Endodermal cell (in vitro differentiated cells): ENCODE data around the gene CCL23. TPM values are rescaled to one million over a fixed set of nuclear protein-coding genes. Genes with fewer than 3 reads are reported as not detected.
A peak's percentile ranks its signal among the peaks of the same experiment; 100 is the strongest.

Source experiments
- DNase-seq: peaks from one replicate; pipeline ENCODE4 v3.0.0-alpha.2; 2017
- H3K27ac ChIP-seq: 2 replicates; pipeline ENCODE4 v1.5.1; 2013; ENCODE audit warnings: mild to moderate bottlenecking, low read depth, low read length, moderate library complexity
- H3K27me3 ChIP-seq: 2 replicates; pipeline ENCODE4 v1.6.1; 2013; ENCODE audit warnings: mild to moderate bottlenecking, low read length, moderate library complexity; ENCODE audit not compliant: insufficient read depth, control insufficient read depth, poor library complexity, severe bottlenecking
- H3K36me3 ChIP-seq: 2 replicates; pipeline ENCODE4 v1.7.0; 2013; ENCODE audit warnings: mild to moderate bottlenecking, low read length, moderate library complexity; ENCODE audit not compliant: control insufficient read depth, insufficient read depth
- H3K4me1 ChIP-seq: one replicate; pipeline ENCODE4 v1.7.0; 2013; ENCODE audit warnings: low read length; ENCODE audit not compliant: control insufficient read depth, insufficient read depth
- H3K4me3 ChIP-seq: 2 replicates; pipeline ENCODE4 v1.5.1; 2013; ENCODE audit warnings: mild to moderate bottlenecking, low read length, moderate library complexity
- H3K9ac ChIP-seq: 2 replicates; pipeline ENCODE4 v1.6.1; 2013; ENCODE audit warnings: mild to moderate bottlenecking, low read length, moderate library complexity; ENCODE audit not compliant: poor library complexity, severe bottlenecking; ENCODE audit errors: extremely low read depth
- H3K9me3 ChIP-seq: 2 replicates; pipeline ENCODE4 v1.6.1; 2013; ENCODE audit warnings: mild to moderate bottlenecking, low read length, moderate library complexity; ENCODE audit not compliant: control insufficient read depth
- H3K27ac Mint-ChIP-seq: 2 replicates; pipeline ENCODE4 v1.8.0; 2020; ENCODE audit warnings: mixed read lengths
- H3K27me3 Mint-ChIP-seq: 2 replicates; pipeline ENCODE4 v1.8.0; 2021; ENCODE audit warnings: mild to moderate bottlenecking, mixed read lengths; ENCODE audit not compliant: insufficient read depth
- H3K36me3 Mint-ChIP-seq: 2 replicates; pipeline ENCODE4 v1.8.0; 2020; ENCODE audit warnings: low read depth, mixed read lengths
- H3K4me1 Mint-ChIP-seq: 2 replicates; pipeline ENCODE4 v1.8.0; 2020; ENCODE audit warnings: mixed read lengths
- H3K4me3 Mint-ChIP-seq: 2 replicates; pipeline ENCODE4 v1.8.0; 2020; ENCODE audit warnings: mild to moderate bottlenecking, moderate library complexity, mixed read lengths
- H3K9me3 Mint-ChIP-seq: 2 replicates; pipeline ENCODE4 v1.8.0; 2020; ENCODE audit warnings: mild to moderate bottlenecking, mixed read lengths
- CTCF ChIP-seq: fragments of 200-600 bp; sonication (generic); conservative IDR thresholded peaks from 2 replicates; pipeline ENCODE4 v1.5.0; 2021; ENCODE audit warnings: antibody characterized with exemption, mild to moderate bottlenecking
- WGBS, 2 experiments: methylation state at CpG; one replicate each; pipeline versions ENCODE4 v1.1.5 to v1.1.7; 2013; ENCODE audit warnings: missing lambda C conversion rate in 2 of 2, mixed read lengths in 1 of 2; ENCODE audit not compliant: insufficient coverage in 1 of 2, insufficient read length in 1 of 2; 5-methylcytosine and 5-hydroxymethylcytosine counted together
- total RNA-seq, 2 donors: library from RNA; stranded (reverse); fragmentation: NEBNext Ultra II Directional in 1 of 2; extraction: Animal tissue kit (Norgen Biotek cat#: 25700) in 1 of 2; gene quantifications; 2 replicates in 1 of 2; 3 replicates in 1 of 2; pipeline ENCODE4 v1.2.1, GENCODE V29; 2021

CCL23 gene
- total RNA-seq, 2 donors from 2014 or later: not detected

GRCh38 chr17:36011201-36011600, 6.6 kb downstream of the CCL23 start:
- Histone ChIP-seq H3K27ac (no peak overlapping the region), H3K9ac (no peak overlapping the region), H3K36me3 (no peaks in the 10 kb centered on the region), H3K4me1 (no peaks in the 10 kb centered on the region), H3K4me3 (no peak overlapping the region), H3K9me3 (peaks cover 24% of the 10 kb centered on the region), H3K27me3 (no peaks in the 10 kb centered on the region)
- no peak overlapping the region for H3K4me3 Mint-ChIP-seq
- WGBS, 2 experiments: 89 to 100% methylated on average over 1 of the region's 2 CpGs
- DNase-seq: no peak
- H3K27me3 Mint-ChIP-seq: peaks cover 16% of the 10 kb centered on the region
- no peaks in the 10 kb centered on the region for H3K36me3 Mint-ChIP-seq
- no peak for TF ChIP-seq CTCF
- H3K9me3 Mint-ChIP-seq: peaks cover 64% of the 10 kb centered on the region
- no peak overlapping the region for H3K27ac Mint-ChIP-seq
- no peaks in the 10 kb centered on the region for H3K4me1 Mint-ChIP-seq

- H3K4me1 ChIP-seq: no peaks in the 10 kb centered on the region
- no peak overlapping the region for H3K4me3 ChIP-seq
- peak; percentile 74 for TF ChIP-seq CTCF
- H3K9me3 Mint-ChIP-seq: peaks cover 64% of the 10 kb centered on the region
- H3K27ac ChIP-seq: no peak overlapping the region
- 72 to 77% methylated on average over 9 to 14 of the region's 14 CpGs for WGBS, 2 experiments
- no peak overlapping the region for H3K9ac ChIP-seq
- H3K9me3 ChIP-seq: peaks cover 24% of the 10 kb centered on the region
- no peaks in the 10 kb centered on the region for H3K4me1 Mint-ChIP-seq
- peak; percentile 77 for DNase-seq
- H3K36me3 ChIP-seq: no peaks in the 10 kb centered on the region
- H3K27ac Mint-ChIP-seq: no peak overlapping the region
- peaks cover 16% of the 10 kb centered on the region for H3K27me3 Mint-ChIP-seq
- no peaks in the 10 kb centered on the region for H3K36me3 Mint-ChIP-seq
- peaks cover 7% of the 10 kb centered on the region for H3K27me3 ChIP-seq
- no peak overlapping the region for H3K4me3 Mint-ChIP-seq
These were observed 8.6 kb downstream of the CCL23 start for GRCh38 chr17:36008998-36009665.

- TF ChIP-seq CTCF: no peak
- DNase-seq: no peak
- Histone ChIP-seq H3K27ac (no peak overlapping the region), H3K9ac (no peak overlapping the region), H3K4me1 (peaks cover 9% of the 10 kb centered on the region), H3K9me3 (peaks cover 15% of the 10 kb centered on the region), H3K27me3 (peaks cover 42% of the 10 kb centered on the region), H3K4me3 (no peak overlapping the region), H3K36me3 (no peaks in the 10 kb centered on the region)
- Mint-ChIP-seq H3K4me1 (peaks cover 11% of the 10 kb centered on the region), H3K27ac (no peak overlapping the region), H3K36me3 (no peaks in the 10 kb centered on the region), H3K4me3 (no peak overlapping the region), H3K27me3 (peaks cover 10% of the 10 kb centered on the region), H3K9me3 (peaks cover 23% of the 10 kb centered on the region)
- WGBS, 2 experiments: 86 to 91% methylated on average over 4 of the region's 4 CpGs
These were observed 13.1 kb downstream of the CCL23 start for GRCh38 chr17:36004594-36005108.
